ENCODE measurements around the gene CHMP2A. TPM values are rescaled to one million over a fixed set of nuclear protein-coding genes. Genes with fewer than 3 reads are reported as not detected.

The CHMP2A gene
- polyA plus RNA-seq, 1 donor from 2014 or later = 189 TPM

GRCh38 chr19:58558066-58558622 is 3.2 kb upstream of the CHMP2A start, which contains the start of gene UBE2M:
Gene UBE2M, minus strand, starts transcription at chr19:58558611. Its CDS starts 230 bp downstream, at chr19:58558381.
- TF ChIP-seq RAD21 (conservative IDR thresholded peaks at IDR 0.05) (no peak), EP300 (conservative IDR thresholded peaks at IDR 0.05; ENCODE audit: poor library complexity, severe bottlenecking) (no peak), EZH2 (IDR thresholded peaks at IDR 0.05; ENCODE audit: borderline replicate concordance, insufficient read depth, low read length, poor library complexity, severe bottlenecking) (no peak), TAF1 (IDR thresholded peaks at IDR 0.05; ENCODE audit: low read depth) (no peak), POLR2AphosphoS5 (IDR thresholded peaks at IDR 0.05) (no peak), SMC3 (conservative IDR thresholded peaks at IDR 0.05; ENCODE audit: poor library complexity) (no peak), MXI1 (conservative IDR thresholded peaks at IDR 0.05; ENCODE audit: poor library complexity, severe bottlenecking) (no peak)
- TF ChIP-seq, protein P1, sequence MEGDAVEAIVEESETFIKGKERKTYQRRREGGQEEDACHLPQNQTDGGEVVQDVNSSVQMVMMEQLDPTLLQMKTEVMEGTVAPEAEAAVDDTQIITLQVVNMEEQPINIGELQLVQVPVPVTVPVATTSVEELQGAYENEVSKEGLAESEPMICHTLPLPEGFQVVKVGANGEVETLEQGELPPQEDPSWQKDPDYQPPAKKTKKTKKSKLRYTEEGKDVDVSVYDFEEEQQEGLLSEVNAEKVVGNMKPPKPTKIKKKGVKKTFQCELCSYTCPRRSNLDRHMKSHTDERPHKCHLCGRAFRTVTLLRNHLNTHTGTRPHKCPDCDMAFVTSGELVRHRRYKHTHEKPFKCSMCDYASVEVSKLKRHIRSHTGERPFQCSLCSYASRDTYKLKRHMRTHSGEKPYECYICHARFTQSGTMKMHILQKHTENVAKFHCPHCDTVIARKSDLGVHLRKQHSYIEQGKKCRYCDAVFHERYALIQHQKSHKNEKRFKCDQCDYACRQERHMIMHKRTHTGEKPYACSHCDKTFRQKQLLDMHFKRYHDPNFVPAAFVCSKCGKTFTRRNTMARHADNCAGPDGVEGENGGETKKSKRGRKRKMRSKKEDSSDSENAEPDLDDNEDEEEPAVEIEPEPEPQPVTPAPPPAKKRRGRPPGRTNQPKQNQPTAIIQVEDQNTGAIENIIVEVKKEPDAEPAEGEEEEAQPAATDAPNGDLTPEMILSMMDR (IDR thresholded peaks at IDR 0.05; ENCODE audit: poor library complexity, severe bottlenecking) = no peak
- TF ChIP-seq, protein P2, sequence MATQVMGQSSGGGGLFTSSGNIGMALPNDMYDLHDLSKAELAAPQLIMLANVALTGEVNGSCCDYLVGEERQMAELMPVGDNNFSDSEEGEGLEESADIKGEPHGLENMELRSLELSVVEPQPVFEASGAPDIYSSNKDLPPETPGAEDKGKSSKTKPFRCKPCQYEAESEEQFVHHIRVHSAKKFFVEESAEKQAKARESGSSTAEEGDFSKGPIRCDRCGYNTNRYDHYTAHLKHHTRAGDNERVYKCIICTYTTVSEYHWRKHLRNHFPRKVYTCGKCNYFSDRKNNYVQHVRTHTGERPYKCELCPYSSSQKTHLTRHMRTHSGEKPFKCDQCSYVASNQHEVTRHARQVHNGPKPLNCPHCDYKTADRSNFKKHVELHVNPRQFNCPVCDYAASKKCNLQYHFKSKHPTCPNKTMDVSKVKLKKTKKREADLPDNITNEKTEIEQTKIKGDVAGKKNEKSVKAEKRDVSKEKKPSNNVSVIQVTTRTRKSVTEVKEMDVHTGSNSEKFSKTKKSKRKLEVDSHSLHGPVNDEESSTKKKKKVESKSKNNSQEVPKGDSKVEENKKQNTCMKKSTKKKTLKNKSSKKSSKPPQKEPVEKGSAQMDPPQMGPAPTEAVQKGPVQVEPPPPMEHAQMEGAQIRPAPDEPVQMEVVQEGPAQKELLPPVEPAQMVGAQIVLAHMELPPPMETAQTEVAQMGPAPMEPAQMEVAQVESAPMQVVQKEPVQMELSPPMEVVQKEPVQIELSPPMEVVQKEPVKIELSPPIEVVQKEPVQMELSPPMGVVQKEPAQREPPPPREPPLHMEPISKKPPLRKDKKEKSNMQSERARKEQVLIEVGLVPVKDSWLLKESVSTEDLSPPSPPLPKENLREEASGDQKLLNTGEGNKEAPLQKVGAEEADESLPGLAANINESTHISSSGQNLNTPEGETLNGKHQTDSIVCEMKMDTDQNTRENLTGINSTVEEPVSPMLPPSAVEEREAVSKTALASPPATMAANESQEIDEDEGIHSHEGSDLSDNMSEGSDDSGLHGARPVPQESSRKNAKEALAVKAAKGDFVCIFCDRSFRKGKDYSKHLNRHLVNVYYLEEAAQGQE (IDR thresholded peaks at IDR 0.05; ENCODE audit: borderline replicate concordance) = no peak
- peak within 1 kb of the TSS; percentile 84 for H2AFZ ChIP-seq (ENCODE audit: low read depth, low read length)
- peak within 1 kb of the TSS; percentile 76 for H3K4me3 ChIP-seq (ENCODE audit: low read length)
- peaks cover 16% of the 10 kb centered on the region for H3F3A ChIP-seq (ENCODE audit: insufficient read depth, low read length, poor library complexity, severe bottlenecking)
- peak within 1 kb of the TSS; percentile 98 for H3K9ac ChIP-seq (ENCODE audit: low read length)
- H3K9me2 ChIP-seq (ENCODE audit: insufficient read depth, low read length) = no peaks in the 10 kb centered on the region
- H3K27ac ChIP-seq (ENCODE audit: low read length) = peak within 1 kb of the TSS; percentile 98
- H3K4me2 ChIP-seq (ENCODE audit: low read length) = peak within 1 kb of the TSS; percentile 93
- no peaks in the 10 kb centered on the region for H3K9me3 ChIP-seq (ENCODE audit: low read length)
- H3K79me2 ChIP-seq (replicated peaks; ENCODE audit: insufficient read depth, low read length) = peaks cover 19% of the 10 kb centered on the region
- H3K27me3 ChIP-seq (ENCODE audit: insufficient read depth, low read depth, low read length) = no peaks in the 10 kb centered on the region
- H4K20me1 ChIP-seq (ENCODE audit: insufficient read depth) = peaks cover 6% of the 10 kb centered on the region
- H3K36me3 ChIP-seq (ENCODE audit: insufficient read depth, low read length) = no peaks in the 10 kb centered on the region

DNA sequence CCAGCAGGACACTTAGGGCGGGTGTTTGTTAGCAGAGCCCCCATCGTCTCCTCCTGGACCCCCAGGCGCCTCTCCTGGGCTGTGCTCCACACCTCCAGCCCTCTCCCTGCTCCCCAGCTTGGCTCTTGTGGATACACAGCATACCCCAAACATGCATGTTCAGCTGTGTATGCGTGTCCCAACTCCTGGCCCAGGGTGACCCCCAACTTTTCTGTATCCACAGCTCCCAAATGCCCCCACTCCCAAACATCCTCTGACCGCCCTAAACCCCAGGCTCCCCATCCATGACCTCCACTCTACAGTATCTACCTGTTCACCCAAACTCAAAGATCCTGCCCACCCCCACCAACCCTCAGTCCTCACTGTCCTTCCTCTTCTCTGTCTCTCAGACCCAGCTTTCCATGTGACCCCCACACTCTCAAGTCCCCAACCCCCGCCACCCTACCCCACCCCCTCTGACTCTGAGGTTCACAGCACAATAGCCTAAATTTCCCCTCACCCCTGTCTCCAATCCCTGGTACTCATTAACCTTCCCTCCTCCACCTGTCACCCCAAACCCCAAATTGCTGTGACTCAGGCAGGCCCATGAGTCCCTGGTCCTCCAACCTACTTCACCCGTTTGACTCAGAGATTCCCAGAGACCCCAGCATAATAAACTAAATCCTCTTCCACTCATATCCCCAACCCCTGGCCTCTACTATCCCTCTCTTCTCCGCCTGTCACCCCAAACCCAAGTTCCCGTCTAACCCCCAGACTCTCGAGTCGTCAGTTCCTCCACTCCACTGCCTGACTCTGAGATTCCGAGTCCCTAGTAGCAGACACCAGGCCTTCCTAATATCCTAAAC is 2.5 kb upstream of the CHMP2A start:
- Histone ChIP-seq H3K4me3 (ENCODE audit: low read length) (peak overlapping the region; percentile 76), H3K9me3 (ENCODE audit: low read length) (no peaks in the 10 kb centered on the region), H3K27ac (ENCODE audit: low read length) (peak overlapping the region; percentile 98), H3K4me2 (ENCODE audit: low read length) (peak overlapping the region; percentile 72), H3K79me2 (replicated peaks; ENCODE audit: insufficient read depth, low read length) (peaks cover 19% of the 10 kb centered on the region), H3K27me3 (ENCODE audit: insufficient read depth, low read depth, low read length) (no peaks in the 10 kb centered on the region), H3K9me2 (ENCODE audit: insufficient read depth, low read length) (no peaks in the 10 kb centered on the region), H3K36me3 (ENCODE audit: insufficient read depth, low read length) (no peaks in the 10 kb centered on the region), H2AFZ (ENCODE audit: low read depth, low read length) (no peak overlapping the region), H4K20me1 (ENCODE audit: insufficient read depth) (peaks cover 6% of the 10 kb centered on the region), H3K9ac (ENCODE audit: low read length) (peak overlapping the region; percentile 98), H3F3A (ENCODE audit: insufficient read depth, low read length, poor library complexity, severe bottlenecking) (peaks cover 16% of the 10 kb centered on the region)
- TF ChIP-seq, protein P1 (IDR thresholded peaks at IDR 0.05; ENCODE audit: poor library complexity, severe bottlenecking) = no peak
